GM19438 (cell line): ENCODE measurements around the gene KIF12.
"Not testable (repeated sequence)": the region's sequence is repeated elsewhere in the genome, so short reads cannot be mapped to it uniquely, and the experiment has no call there.

Source experiments
- ATAC-seq: cut with Tn5 transposase; IDR thresholded peaks from one replicate; pipeline ENCODE4 v1.9.1; 2021; ENCODE audit warnings: low read depth; ENCODE audit not compliant: unreplicated experiment

KIF12 gene

DNA sequence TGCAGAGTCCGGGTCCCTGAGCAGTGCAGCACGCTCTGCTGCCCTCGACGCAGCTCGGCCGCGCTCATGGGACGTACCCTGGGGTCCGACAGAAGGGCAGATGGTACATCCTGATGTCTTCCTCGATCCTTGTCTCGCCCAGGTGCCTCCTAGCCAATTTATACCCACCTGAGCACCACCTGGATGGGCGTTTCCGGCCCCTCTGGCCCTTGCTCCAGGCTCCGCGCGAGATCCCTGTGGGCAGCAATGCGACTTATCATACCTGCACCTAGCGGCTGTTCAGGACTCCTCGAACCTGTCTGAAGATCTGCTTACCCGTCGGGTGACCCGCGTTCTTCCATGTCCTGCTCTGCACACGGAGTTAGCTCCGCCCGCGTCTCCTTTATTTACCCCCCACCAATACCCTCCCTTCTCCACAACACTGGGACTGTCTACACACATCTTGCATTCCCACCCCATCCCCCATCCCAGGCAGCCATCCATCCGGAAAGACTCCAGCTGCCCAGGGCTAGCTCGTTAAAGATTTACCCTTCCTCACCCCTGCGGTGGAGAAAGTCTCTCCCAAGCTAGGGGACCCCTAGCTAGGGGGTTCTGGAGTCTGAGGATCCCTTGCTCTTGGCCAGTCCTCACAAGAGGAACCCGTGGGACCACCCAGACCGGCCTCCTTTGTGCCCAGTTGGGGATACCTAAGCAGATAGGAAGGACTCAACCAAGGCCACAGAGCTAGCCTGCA is at the start of gene KIF12:
Gene KIF12 (minus strand): TSS at position 357 of the 733 bp plus-strand sequence. CDS start 16 bp downstream, at position 341.
- ATAC-seq, result no peak

DNA sequence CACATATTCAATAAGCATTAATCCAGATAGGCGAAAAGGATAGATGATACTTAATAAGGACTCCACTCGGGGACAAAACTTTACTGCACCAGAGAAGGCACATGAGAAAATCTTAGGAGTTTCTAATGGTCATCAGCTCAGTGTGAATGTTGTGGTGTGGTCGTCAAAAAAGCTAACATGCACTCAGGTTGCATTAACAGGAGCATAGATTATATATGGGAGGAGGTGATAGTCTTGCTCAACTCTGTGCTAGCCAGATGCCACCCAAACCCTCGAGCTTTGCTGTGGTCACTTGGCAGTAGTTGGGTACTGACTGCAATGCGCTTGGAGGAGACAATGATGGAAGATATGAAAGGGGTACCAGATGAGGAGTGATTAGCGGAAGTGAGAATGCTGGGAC is 47.6 kb upstream of the KIF12 start:
- no peak for ATAC-seq

- no peak for ATAC-seq
Observed at GRCh38 chr9:114143234-114143633, 44.1 kb upstream of the KIF12 start.

- no peak for ATAC-seq
Observed at GRCh38 chr9:114141553-114142402, 42.7 kb upstream of the KIF12 start.

DNA sequence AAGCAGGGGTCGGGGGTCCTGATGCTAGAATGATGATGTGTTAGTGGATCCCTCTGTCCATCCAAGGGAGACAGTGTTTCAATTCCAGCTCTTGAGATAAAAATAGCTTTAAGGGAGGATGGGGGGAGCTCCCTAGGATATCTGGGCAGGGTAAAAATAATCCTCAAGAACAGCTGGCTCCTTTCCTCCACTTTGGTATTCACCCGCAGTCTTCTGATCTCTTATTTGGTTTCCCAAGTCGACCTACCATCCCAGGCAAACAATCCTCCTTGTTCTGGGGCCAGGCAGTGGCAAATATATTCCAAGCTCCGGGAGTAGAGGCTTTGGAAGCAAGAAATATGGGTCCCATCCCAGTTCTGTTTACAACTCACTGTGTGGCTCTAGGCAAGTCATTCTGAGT is 41.8 kb upstream of the KIF12 start:
- no peak for ATAC-seq

GRCh38 chr9:114140401-114140800 is 41.3 kb upstream of the KIF12 start:
- ATAC-seq, result no peak

DNA sequence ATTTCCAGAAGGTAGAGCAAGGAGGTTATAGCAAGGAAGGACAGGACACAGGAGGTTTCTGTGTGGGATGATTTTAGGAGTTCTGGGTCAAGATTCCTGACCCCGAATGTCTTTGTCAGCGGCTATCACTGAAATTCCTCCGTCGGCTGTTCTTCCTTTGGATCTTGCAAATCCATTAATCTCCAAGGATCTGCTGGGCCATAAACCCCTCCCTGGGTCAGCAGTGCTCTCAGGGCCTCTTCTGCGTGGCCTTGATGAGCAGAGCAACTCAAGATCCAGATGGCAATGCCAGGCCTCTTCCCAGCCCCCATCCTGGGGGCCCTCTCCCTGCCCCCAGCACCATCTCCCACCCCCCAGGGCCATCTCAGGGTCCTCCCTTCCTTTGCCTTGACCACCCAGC is 40.0 kb upstream of the KIF12 start:
- ATAC-seq, result no peak

DNA sequence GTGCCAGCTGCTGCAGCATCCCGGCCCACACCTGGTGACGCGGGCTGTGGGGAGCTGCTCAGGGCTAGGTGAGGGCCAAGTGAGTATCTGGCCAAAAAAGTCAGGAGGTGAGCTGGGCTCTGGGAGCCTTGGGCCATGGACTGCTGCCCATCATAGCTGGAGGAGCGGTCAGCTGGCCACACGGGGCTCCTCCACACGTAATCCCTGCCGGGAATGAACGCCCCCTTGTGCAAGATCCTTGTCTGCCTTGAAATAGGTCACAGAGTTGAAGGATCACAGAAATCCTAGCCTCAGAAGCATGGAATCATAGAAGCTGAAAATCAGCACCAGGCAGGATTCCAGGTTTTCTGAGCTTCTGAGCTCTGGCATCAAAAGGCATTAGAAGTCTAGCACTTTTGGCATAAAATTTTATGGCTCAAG is 39.5 kb upstream of the KIF12 start:
- no peak for ATAC-seq

- no peak for ATAC-seq
Observed at GRCh38 chr9:114137831-114138230, 38.7 kb upstream of the KIF12 start.

- ATAC-seq, result no peak
Observed at GRCh38 chr9:114134827-114135396, 35.8 kb upstream of the KIF12 start.

DNA sequence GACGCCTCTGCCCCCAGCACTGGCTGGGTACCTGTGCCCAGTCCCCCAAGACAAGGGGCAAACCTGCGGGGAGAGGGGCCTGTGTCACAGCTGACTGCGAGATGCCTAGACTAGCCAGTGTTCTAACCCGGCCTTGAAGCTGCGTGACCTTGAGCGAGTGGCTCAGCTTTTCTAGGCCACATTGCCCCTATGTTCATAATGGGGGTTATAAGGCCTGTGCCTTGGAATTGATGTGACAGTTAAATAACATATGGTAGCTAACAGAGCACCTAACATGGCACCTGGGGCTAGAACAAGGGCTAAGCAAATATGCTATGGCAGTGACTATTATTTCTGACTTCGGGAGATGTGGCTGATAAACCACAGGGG is 33.4 kb upstream of the KIF12 start:
- ATAC-seq, result no peak

GRCh38 chr9:114131808-114132549 is 32.9 kb upstream of the KIF12 start:
- no peak for ATAC-seq

GRCh38 chr9:114130624-114131277 is 31.7 kb upstream of the KIF12 start:
- ATAC-seq, result no peak

GRCh38 chr9:114130141-114130540 is 31.0 kb upstream of the KIF12 start:
- ATAC-seq, result no peak

DNA sequence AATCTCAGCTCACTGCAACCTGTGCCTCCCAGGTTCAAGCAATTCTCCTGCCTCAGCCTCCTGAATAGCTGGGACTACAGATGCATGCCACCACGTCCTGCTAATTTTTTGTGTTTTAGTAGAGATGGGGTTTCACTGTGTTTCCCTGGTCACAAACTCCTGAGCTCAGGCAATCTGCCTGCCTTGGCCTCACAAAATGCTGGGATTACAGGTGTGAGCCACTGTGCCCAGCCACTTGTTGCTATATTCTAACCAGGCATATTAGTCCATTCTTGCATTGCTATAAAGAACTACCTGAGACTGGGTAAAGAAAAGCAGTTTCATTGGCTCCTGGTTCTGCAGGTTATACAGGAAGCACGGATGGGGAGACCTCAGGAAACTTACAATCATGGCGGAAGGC is 29.7 kb upstream of the KIF12 start:
- ATAC-seq, result not testable (repeated sequence)

- ATAC-seq, result no peak
Observed at GRCh38 chr9:114126247-114127060, 27.4 kb upstream of the KIF12 start.

GRCh38 chr9:114125476-114126013 is 26.5 kb upstream of the KIF12 start:
- no peak for ATAC-seq

DNA sequence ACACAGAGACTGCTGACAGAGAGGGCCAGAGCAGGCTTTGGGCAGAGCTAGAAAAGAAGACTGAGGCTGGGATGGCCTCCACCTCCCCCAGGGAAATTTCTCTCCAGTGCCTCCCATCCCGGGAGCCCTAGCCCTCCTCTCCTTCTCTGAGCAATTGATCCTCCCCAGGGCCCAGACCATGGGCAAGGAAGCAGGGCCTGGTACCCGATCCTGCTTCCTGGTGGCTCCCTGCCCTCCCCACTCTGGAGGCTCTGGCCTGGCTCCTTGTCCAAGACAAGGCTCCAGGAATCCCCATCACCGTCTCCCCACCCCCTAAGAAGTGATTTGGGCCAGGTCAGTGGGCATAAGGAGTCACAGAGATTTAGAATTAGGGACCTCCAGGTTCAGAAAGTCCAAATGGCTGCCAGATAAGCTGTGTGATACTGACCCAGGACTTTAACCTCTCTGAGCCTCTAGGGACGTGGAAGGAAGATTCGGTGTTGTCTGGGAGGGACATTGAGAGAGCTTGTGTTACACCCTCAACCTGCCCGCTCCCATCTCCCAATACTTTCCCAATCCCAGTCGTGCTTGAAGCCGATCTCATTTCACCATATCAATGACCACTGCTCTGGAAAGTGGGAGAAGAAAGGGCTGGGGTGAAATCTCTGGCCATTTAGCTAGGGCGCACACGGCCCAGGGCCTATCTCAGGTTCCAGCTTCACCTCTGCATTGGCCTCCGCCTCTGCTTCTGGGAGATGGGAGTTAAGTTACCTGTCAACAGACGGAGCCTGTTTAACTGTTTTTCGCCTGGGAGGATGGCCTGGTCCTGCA is 25.8 kb upstream of the KIF12 start:
- ATAC-seq, result no peak
